Measurements from ENCODE around the gene RAB9B. TPM values are rescaled to one million over a fixed set of nuclear protein-coding genes. Genes with fewer than 3 reads are reported as not detected.

RAB9B gene
- total and polyA plus RNA-seq, 2 experiments from 2014 or later = 2.2 to 3.6 TPM

GRCh38 chrX:103806862-103807474 lies 25.1 kb downstream of the RAB9B start:
- Histone ChIP-seq H3K27ac (peak overlapping the region; percentile 65), H3K4me2 (peak overlapping the region; percentile 22)
- TF ChIP-seq EZH2 (IDR thresholded peaks at IDR 0.05; ENCODE audit: borderline replicate concordance) (no peak), EZH2phosphoT487 (IDR thresholded peaks at IDR 0.05; ENCODE audit: low read depth, severe bottlenecking, unreplicated experiment) (no peak), CTCF (IDR thresholded peaks at IDR 0.05; ENCODE audit: poor library complexity) (no peak)

GRCh38 chrX:103805860-103806259 lies 26.2 kb downstream of the RAB9B start:
- H3K27ac ChIP-seq = peak overlapping the region; percentile 2
- peaks cover 15% of the 10 kb centered on the region for H3K4me1 ChIP-seq (ENCODE audit: insufficient read depth)
- H3K9me2 ChIP-seq (replicated peaks; ENCODE audit: insufficient read depth) = no peaks in the 10 kb centered on the region
- TF ChIP-seq EZH2 (IDR thresholded peaks at IDR 0.05; ENCODE audit: borderline replicate concordance) (no peak), EZH2phosphoT487 (IDR thresholded peaks at IDR 0.05; ENCODE audit: low read depth, severe bottlenecking, unreplicated experiment) (no peak), CTCF (IDR thresholded peaks at IDR 0.05; ENCODE audit: poor library complexity) (no peak)
- H3K9me3 ChIP-seq (ENCODE audit: low read depth) = no peaks in the 10 kb centered on the region
- no peak overlapping the region for H3K4me3 ChIP-seq
- H3K4me2 ChIP-seq = no peak overlapping the region
- peak; percentile 32 for DNase-seq (ENCODE audit: low spot score)
- H3K79me2 ChIP-seq = no peaks in the 10 kb centered on the region
- no peaks in the 10 kb centered on the region for H3K27me3 ChIP-seq
- H3K36me3 ChIP-seq (replicated peaks; ENCODE audit: insufficient read depth, low read depth) = no peaks in the 10 kb centered on the region
- H4K20me1 ChIP-seq (ENCODE audit: insufficient read depth, poor library complexity, severe bottlenecking) = no peaks in the 10 kb centered on the region
- no peak overlapping the region for H2AFZ ChIP-seq

More at GRCh38 chrX:103806862-103807474, 25.1 kb downstream of the RAB9B start:
- Histone ChIP-seq H3K9me2 (replicated peaks; ENCODE audit: insufficient read depth) (no peaks in the 10 kb centered on the region), H2AFZ (no peak overlapping the region), H3K4me1 (ENCODE audit: insufficient read depth) (peaks cover 15% of the 10 kb centered on the region), H3K9me3 (ENCODE audit: low read depth) (no peaks in the 10 kb centered on the region), H3K79me2 (no peaks in the 10 kb centered on the region), H3K4me3 (no peak overlapping the region), H3K36me3 (replicated peaks; ENCODE audit: insufficient read depth, low read depth) (no peaks in the 10 kb centered on the region), H4K20me1 (ENCODE audit: insufficient read depth, poor library complexity, severe bottlenecking) (no peaks in the 10 kb centered on the region), H3K27me3 (no peaks in the 10 kb centered on the region)
- no peak for DNase-seq (ENCODE audit: low spot score)
- WGBS (ENCODE audit: low lambda C conversion rate, missing lambda C conversion rate) = 25% methylated on average over 4 of the region's 4 CpGs

GRCh38 chrX:103800318-103800717 lies 31.7 kb downstream of the RAB9B start:
- no peak overlapping the region for H3K4me3 ChIP-seq
- no peaks in the 10 kb centered on the region for H3K9me3 ChIP-seq (ENCODE audit: low read depth)
- H3K79me2 ChIP-seq = no peaks in the 10 kb centered on the region
- H3K4me2 ChIP-seq = no peak overlapping the region
- H3K9me2 ChIP-seq (replicated peaks; ENCODE audit: insufficient read depth) = no peaks in the 10 kb centered on the region
- WGBS (ENCODE audit: low lambda C conversion rate, missing lambda C conversion rate) = 91% methylated on average over 2 of the region's 2 CpGs
- no peaks in the 10 kb centered on the region for H3K36me3 ChIP-seq (replicated peaks; ENCODE audit: insufficient read depth, low read depth)
- TF ChIP-seq EZH2 (IDR thresholded peaks at IDR 0.05; ENCODE audit: borderline replicate concordance) = no peak
- no peak for TF ChIP-seq CTCF (IDR thresholded peaks at IDR 0.05; ENCODE audit: poor library complexity)
- no peak for TF ChIP-seq EZH2phosphoT487 (IDR thresholded peaks at IDR 0.05; ENCODE audit: low read depth, severe bottlenecking, unreplicated experiment)
- DNase-seq (ENCODE audit: low spot score) = no peak
- H3K27me3 ChIP-seq = no peaks in the 10 kb centered on the region
- H2AFZ ChIP-seq = no peak overlapping the region
- no peaks in the 10 kb centered on the region for H4K20me1 ChIP-seq (ENCODE audit: insufficient read depth, poor library complexity, severe bottlenecking)
- no peak overlapping the region for H3K27ac ChIP-seq
- H3K4me1 ChIP-seq (ENCODE audit: insufficient read depth) = no peaks in the 10 kb centered on the region

All from hepatocyte (in vitro differentiated cells).